CD4-positive, alpha-beta T cell treated with Interleukin-6 for 4 hours (primary cell): ENCODE data around the gene THADA.
"Not testable (repeated sequence)": the region's sequence is repeated elsewhere in the genome, so short reads cannot be mapped to it uniquely, and the experiment has no call there.

Experiments used
- DNase-seq: peaks from one replicate; pipeline ENCODE4 v3.0.0-alpha.2; 2020; ENCODE audit warnings: mixed read lengths

Gene THADA

GRCh38 chr2:43405829-43406228 lies 190.0 kb downstream of the THADA start:
- DNase-seq = no peak

GRCh38 chr2:43402452-43402937 lies 193.3 kb downstream of the THADA start:
- DNase-seq = no peak

GRCh38 chr2:43402002-43402401 lies 193.8 kb downstream of the THADA start:
- no peak for DNase-seq

DNA sequence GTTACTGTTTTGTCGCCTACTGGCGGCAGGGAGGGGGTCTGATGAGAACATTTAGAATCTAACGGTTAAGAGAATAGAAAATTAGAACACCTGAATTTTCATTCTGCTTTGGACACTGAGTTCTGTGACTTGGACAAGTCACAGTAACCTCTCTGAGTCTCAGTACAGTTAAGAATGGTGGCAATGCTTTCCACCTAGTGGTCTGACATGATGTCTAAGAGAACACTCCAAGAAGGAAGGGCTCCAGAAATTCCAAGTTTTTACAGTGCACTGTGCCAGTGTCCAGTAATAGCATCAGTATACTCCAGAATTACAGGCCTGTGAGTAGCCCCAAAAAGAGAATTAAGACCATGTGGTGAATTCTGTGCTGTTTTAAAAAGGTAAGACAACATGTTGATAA lies 195.3 kb downstream of the THADA start:
- DNase-seq = no peak

DNA sequence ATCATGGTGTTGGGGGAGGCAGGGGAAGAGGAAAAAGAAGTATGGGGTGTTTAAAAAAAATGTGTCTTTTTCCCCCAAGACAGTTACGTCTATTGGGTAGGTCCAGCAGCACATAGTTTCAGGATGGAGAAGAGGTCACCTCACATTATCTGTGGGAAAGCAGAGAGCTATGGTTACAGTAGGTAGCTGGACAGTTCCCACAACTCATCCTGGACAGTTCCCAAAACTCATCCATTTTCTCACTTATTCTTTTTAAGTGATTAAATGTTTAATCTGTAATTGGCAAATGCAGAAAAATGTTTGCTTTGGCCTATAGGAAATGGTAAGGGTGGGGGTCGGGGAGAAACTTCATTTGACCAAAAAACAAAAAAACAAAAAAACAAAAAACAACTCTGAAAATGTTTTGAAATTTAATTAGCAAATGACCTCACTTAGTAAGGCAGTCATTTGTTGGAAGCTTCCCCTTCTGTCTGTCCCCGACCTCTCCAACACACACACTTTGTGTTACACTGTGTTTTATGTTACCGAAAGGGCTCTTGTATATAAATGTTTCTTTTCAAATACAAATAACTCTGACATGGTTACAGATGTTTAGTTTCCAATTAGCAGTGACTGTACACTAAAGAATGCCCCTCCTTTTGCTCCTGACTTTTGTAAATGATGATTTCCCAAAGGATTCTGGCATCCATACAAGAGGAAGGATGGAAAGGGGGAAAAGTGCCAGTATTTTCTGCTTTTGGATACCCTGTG lies 196.1 kb downstream of the THADA start:
- DNase-seq = no peak

- DNase-seq = no peak
Measured at GRCh38 chr2:43399098-43399497, 196.7 kb downstream of the THADA start.

DNA sequence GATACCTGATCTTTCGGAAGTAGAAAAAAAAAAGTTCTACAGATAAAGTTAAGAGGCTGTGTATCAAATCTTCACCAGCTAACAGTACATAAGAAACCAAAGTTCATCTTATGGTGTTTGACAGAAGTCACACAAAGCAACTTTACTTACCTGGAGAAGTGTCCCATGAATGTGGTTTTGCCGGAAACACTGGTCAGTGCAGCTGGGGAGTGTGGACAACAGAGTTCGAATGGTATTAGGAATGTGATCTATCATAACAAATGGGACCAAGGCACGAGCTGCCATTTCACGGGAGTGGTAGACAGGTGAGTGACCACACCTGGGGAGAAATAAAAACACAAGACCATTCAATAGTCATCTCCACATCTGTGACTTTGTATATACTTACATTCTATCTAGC lies 198.0 kb downstream of the THADA start:
- DNase-seq = no peak

- no peak for DNase-seq
Measured at GRCh38 chr2:43397411-43397810, 198.4 kb downstream of the THADA start.

DNA sequence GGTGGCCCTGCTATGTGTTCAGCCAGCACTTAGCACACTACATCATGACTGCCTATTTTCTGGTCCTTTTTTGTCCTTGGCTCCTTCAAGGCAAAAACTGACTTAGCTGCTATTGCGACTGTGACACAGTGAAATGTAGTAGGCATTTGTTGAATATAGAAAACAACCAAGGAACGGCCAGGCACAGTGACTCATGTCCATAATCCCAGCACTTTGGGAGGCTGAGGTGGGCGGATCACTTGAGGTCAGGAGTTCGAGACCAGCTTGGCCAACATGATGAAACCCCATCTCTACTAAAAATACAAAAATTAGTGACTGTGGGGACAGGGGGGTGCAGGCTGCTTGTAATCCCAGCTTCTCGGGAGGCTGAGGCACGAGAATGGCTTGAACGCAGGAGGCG lies 199.5 kb downstream of the THADA start:
- not testable (repeated sequence) for DNase-seq

- no peak for DNase-seq
Measured at GRCh38 chr2:43393918-43394317, 201.9 kb downstream of the THADA start.

DNA sequence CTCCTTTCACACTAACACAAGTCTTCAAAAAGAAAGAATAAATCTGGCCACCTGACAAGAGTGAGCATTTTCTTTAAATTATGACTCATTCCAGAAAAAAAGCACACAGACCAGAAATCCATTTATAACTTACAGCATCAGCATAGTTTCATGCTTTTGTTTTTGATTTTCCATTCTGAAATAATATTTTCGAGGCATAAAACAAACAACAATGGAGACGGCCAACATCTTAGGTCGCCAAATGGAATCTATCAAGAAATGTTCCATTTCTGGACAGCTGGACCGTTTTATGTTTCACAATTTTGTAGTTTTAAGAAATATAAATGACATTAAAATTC lies 204.0 kb downstream of the THADA start:
- DNase-seq = no peak

- no peak for DNase-seq
Measured at GRCh38 chr2:43391201-43391877, 204.5 kb downstream of the THADA start.

DNA sequence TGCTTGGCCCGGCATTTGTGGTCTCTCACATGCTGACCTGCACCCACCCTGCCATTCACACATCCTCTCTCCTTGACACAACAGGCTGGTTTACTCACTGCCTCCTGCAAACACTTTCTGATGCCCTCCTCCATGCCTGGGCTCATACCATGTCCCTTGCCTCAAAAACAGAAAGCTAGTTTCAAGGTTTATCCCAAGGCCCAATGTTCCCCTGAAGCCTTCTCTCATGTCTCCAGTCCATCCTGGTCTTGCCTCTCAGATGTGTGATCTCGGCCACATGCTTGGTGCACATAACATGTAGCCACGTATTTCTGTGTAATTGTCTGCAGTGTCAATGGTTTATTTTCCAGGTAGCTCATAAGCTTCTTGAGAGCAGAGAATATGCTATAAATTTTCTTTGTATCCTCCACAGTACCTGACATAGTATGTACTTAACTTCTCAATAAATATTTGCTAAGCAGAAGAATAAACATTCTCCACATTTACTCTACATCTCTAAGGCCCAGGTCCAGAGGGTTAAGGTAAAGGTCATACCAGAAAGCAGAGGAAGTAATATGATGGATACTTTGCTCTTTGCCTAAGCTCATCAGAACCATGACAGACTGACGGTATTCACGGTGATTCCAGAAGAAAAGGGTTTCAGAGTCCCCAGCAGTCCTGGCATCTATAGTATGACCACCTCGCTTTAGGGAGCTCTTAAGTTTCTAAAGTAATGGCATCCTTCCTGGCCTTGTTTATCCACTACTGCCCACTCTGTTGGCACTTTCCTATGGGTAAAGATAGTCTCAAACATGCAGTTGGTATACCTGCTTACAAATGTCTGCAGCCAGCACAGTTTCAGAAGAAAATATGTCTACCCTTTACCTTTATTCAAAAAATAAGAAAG lies 206.0 kb downstream of the THADA start:
- DNase-seq = no peak

GRCh38 chr2:43388371-43388770 lies 207.5 kb downstream of the THADA start:
- DNase-seq = no peak

- no peak for DNase-seq
Measured at GRCh38 chr2:43387092-43388062, 208.5 kb downstream of the THADA start.

- DNase-seq = not testable (repeated sequence)
Measured at GRCh38 chr2:43386679-43387078, 209.2 kb downstream of the THADA start.

- DNase-seq = no peak
Measured at GRCh38 chr2:43384143-43384542, 211.7 kb downstream of the THADA start.

GRCh38 chr2:43383533-43383932 lies 212.3 kb downstream of the THADA start:
- DNase-seq = no peak

GRCh38 chr2:43379494-43379893 lies 216.3 kb downstream of the THADA start:
- DNase-seq = no peak

DNA sequence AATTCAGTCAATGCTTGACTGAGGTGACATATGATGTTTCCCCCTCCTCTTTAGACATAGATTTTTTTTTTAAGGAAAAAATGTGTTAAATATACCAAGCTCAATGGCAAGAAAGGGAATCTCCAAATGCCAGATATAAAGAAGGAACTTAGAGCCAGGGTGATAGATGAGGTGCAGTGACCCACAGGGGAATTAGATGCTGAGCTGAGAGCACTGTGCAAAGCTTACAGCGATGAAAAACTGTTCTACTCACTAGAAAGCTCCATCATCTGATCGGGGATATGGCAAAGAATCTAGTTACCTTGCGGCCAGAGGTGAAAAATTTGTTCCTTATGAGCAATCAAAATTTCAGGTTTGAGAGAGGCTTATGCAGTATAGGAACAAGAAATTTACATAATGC lies 218.5 kb downstream of the THADA start:
- no peak for DNase-seq

- DNase-seq = no peak
Measured at GRCh38 chr2:43376523-43377198, 219.2 kb downstream of the THADA start.
